ENCODE results near the gene AP1M1.

AP1M1 gene

GRCh38 chr19:16233836-16234551, 36.3 kb downstream of the AP1M1 start:
- no peak for DNase-seq

- DNase-seq = no peak
Observed at GRCh38 chr19:16234552-16235445, 37.1 kb downstream of the AP1M1 start.

- no peak for DNase-seq
Observed at GRCh38 chr19:16235811-16236652, 38.3 kb downstream of the AP1M1 start.

GRCh38 chr19:16244091-16244490, 46.4 kb downstream of the AP1M1 start:
- DNase-seq = peak; percentile 13

- peak; percentile 80 for DNase-seq
Observed at GRCh38 chr19:16247353-16248182, 49.9 kb downstream of the AP1M1 start.

- DNase-seq = no peak
Observed at GRCh38 chr19:16248380-16249023, 50.8 kb downstream of the AP1M1 start.

GRCh38 chr19:16249826-16250404, 52.2 kb downstream of the AP1M1 start:
- no peak for DNase-seq

GRCh38 chr19:16252459-16253205, 54.9 kb downstream of the AP1M1 start:
- DNase-seq = no peak

- DNase-seq = no peak
Observed at GRCh38 chr19:16254851-16255408, 57.2 kb downstream of the AP1M1 start.

GRCh38 chr19:16257509-16258002, 59.8 kb downstream of the AP1M1 start:
- DNase-seq = no peak

GRCh38 chr19:16258440-16258903, 60.8 kb downstream of the AP1M1 start:
- no peak for DNase-seq

- DNase-seq = no peak
Observed at GRCh38 chr19:16259385-16260159, 61.9 kb downstream of the AP1M1 start.

GRCh38 chr19:16260160-16260811, 62.6 kb downstream of the AP1M1 start:
- no peak for DNase-seq

- DNase-seq = no peak
Observed at GRCh38 chr19:16260812-16261161, 63.1 kb downstream of the AP1M1 start.

GRCh38 chr19:16261584-16262368, 64.1 kb downstream of the AP1M1 start:
- DNase-seq = no peak

- no peak for DNase-seq
Observed at GRCh38 chr19:16262618-16263017, 64.9 kb downstream of the AP1M1 start.

GRCh38 chr19:16263141-16263761, 65.5 kb downstream of the AP1M1 start:
- DNase-seq = no peak

Data from activated CD4-positive, alpha-beta T cell treated with anti-CD3 and anti-CD28 coated beads, Interleukin-2, amount 50 U/mL, for 16 hours (primary cell).